HEK293 (cell line): ENCODE measurements around the gene PROCA1.
A peak's percentile ranks its signal among the peaks of the same experiment; 100 is the strongest.

Experiments used
- GLI2 ChIP-seq: fragments of 450-650 bp; formaldehyde crosslinking; IDR thresholded peaks from 2 replicates; pipeline ENCODE4; 2017; ENCODE audit warnings: missing biosample characterization, missing genetic modification characterization, low read depth, borderline replicate concordance
- KLF10 ChIP-seq: fragments of 450-650 bp; IDR thresholded peaks from 2 replicates; pipeline ENCODE4 v1.5.1; 2018; ENCODE audit warnings: missing biosample characterization, mild to moderate bottlenecking, missing genetic modification characterization
- KLF16 ChIP-seq: fragments of 450-650 bp; formaldehyde crosslinking; IDR thresholded peaks from 2 replicates; pipeline ENCODE4 v1.5.1; 2017; ENCODE audit warnings: missing biosample characterization, missing genetic modification characterization
- MYNN ChIP-seq: fragments of 450-650 bp; formaldehyde crosslinking; IDR thresholded peaks from 2 replicates; pipeline ENCODE4 v1.5.1; 2016; ENCODE audit warnings: missing biosample characterization, missing genetic modification characterization, borderline replicate concordance
- PRDM1 ChIP-seq: fragments of 450-650 bp; formaldehyde crosslinking; IDR thresholded peaks from 2 replicates; pipeline ENCODE4; 2016; ENCODE audit warnings: missing biosample characterization, missing genetic modification characterization
- RBAK ChIP-seq: fragments of 450-650 bp; formaldehyde crosslinking; IDR thresholded peaks from 2 replicates; pipeline ENCODE4 v1.5.1; 2016; ENCODE audit warnings: missing biosample characterization, missing genetic modification characterization
- TRIM28 ChIP-seq: IDR thresholded peaks from 2 replicates; pipeline ENCODE4 v1.6.1; 2011; ENCODE audit warnings: low read length, control low read depth, borderline replicate concordance
- WT1 ChIP-seq: fragments of 450-650 bp; formaldehyde crosslinking; IDR thresholded peaks from 2 replicates; pipeline ENCODE4 v1.5.1; 2016; ENCODE audit warnings: missing biosample characterization, missing genetic modification characterization
- ZBTB20 ChIP-seq: fragments of 450-650 bp; formaldehyde crosslinking; IDR thresholded peaks from 2 replicates; pipeline ENCODE4 v1.5.1; 2016; ENCODE audit warnings: missing biosample characterization, missing genetic modification characterization
- ZBTB7A ChIP-seq: fragments of 450-650 bp; formaldehyde crosslinking; IDR thresholded peaks from 2 replicates; pipeline ENCODE4 v1.5.1; 2016; ENCODE audit warnings: low read depth, missing biosample characterization, missing genetic modification characterization
- ZNF140 ChIP-seq: fragments of 450-650 bp; formaldehyde crosslinking; IDR thresholded peaks from 2 replicates; pipeline ENCODE4 v1.5.1; 2016; ENCODE audit warnings: missing biosample characterization, missing genetic modification characterization
- ZNF146 ChIP-seq: fragments of 450-650 bp; formaldehyde crosslinking; IDR thresholded peaks from 2 replicates; pipeline ENCODE4 v1.5.1; 2016; ENCODE audit warnings: missing biosample characterization, missing genetic modification characterization
- ZNF169 ChIP-seq: fragments of 450-650 bp; formaldehyde crosslinking; IDR thresholded peaks from 2 replicates; pipeline ENCODE4 v1.5.1; 2016; ENCODE audit warnings: missing biosample characterization, missing genetic modification characterization
- ZNF174 ChIP-seq: fragments of 450-650 bp; formaldehyde crosslinking; IDR thresholded peaks from 2 replicates; pipeline ENCODE4 v1.5.0; 2017; ENCODE audit warnings: missing biosample characterization, mild to moderate bottlenecking, missing genetic modification characterization
- ZNF2 ChIP-seq: fragments of 450-650 bp; formaldehyde crosslinking; IDR thresholded peaks from 2 replicates; pipeline ENCODE4 v1.5.1; 2016; ENCODE audit warnings: missing biosample characterization, missing genetic modification characterization
- ZNF239 ChIP-seq: fragments of 450-650 bp; formaldehyde crosslinking; IDR thresholded peaks from 2 replicates; pipeline ENCODE4 v1.5.1; 2016; ENCODE audit warnings: missing biosample characterization, missing genetic modification characterization
- ZNF416 ChIP-seq: fragments of 450-650 bp; formaldehyde crosslinking; IDR thresholded peaks from 2 replicates; pipeline ENCODE4 v1.5.1; 2016; ENCODE audit warnings: missing biosample characterization, missing genetic modification characterization
- ZNF560 ChIP-seq: fragments of 450-650 bp; formaldehyde crosslinking; IDR thresholded peaks from 2 replicates; pipeline ENCODE4 v1.5.1; 2017; ENCODE audit warnings: missing biosample characterization, missing genetic modification characterization, borderline replicate concordance
- ZNF624 ChIP-seq: fragments of 450-650 bp; formaldehyde crosslinking; IDR thresholded peaks from 2 replicates; pipeline ENCODE4 v1.5.1; 2017; ENCODE audit warnings: missing biosample characterization, missing genetic modification characterization
- ZNF626 ChIP-seq: fragments of 450-650 bp; sonication (Bioruptor Pico); formaldehyde crosslinking; IDR thresholded peaks from 2 replicates; pipeline ENCODE4 v1.5.1; 2018; ENCODE audit warnings: missing biosample characterization, missing genetic modification characterization, inconsistent platforms
- ZNF658 ChIP-seq: fragments of 450-650 bp; formaldehyde crosslinking; IDR thresholded peaks from 2 replicates; pipeline ENCODE4; 2016; ENCODE audit warnings: missing biosample characterization, missing genetic modification characterization
- ZNF664 ChIP-seq: fragments of 450-650 bp; formaldehyde crosslinking; IDR thresholded peaks from 2 replicates; pipeline ENCODE4 v1.5.1; 2016; ENCODE audit warnings: missing biosample characterization, missing genetic modification characterization
- ZNF843 ChIP-seq: fragments of 450-650 bp; formaldehyde crosslinking; IDR thresholded peaks from 2 replicates; pipeline ENCODE4 v1.5.1; 2016; ENCODE audit warnings: missing biosample characterization, missing genetic modification characterization
- ZSCAN30 ChIP-seq: fragments of 450-650 bp; IDR thresholded peaks from 2 replicates; pipeline ENCODE4 v1.5.1; 2018; ENCODE audit warnings: missing biosample characterization, mild to moderate bottlenecking, missing genetic modification characterization, moderate library complexity
- ZXDB ChIP-seq: fragments of 450-650 bp; formaldehyde crosslinking; IDR thresholded peaks from 2 replicates; pipeline ENCODE4 v1.5.1; 2016; ENCODE audit warnings: missing biosample characterization, missing genetic modification characterization
- TF ChIP-seq, protein P1 (sequence below): fragments of 450-650 bp; IDR thresholded peaks from 2 replicates; pipeline ENCODE4 v1.5.1; 2018; ENCODE audit warnings: missing biosample characterization, mild to moderate bottlenecking, missing genetic modification characterization
- TF ChIP-seq, protein P2 (sequence below): fragments of 450-650 bp; formaldehyde crosslinking; IDR thresholded peaks from 2 replicates; pipeline ENCODE4 v1.5.1; 2016; ENCODE audit warnings: missing biosample characterization, missing genetic modification characterization
- TF ChIP-seq, protein P3 (sequence below): fragments of 450-650 bp; formaldehyde crosslinking; IDR thresholded peaks from 2 replicates; pipeline ENCODE4 v1.5.1; 2017; ENCODE audit warnings: missing biosample characterization, mild to moderate bottlenecking, missing genetic modification characterization, moderate library complexity
- TF ChIP-seq, protein P4 (sequence below): fragments of 450-650 bp; formaldehyde crosslinking; IDR thresholded peaks from 2 replicates; pipeline ENCODE4 v1.5.1; 2016; ENCODE audit warnings: missing biosample characterization, missing genetic modification characterization
- TF ChIP-seq, protein P5 (sequence below): fragments of 450-650 bp; formaldehyde crosslinking; IDR thresholded peaks from 2 replicates; pipeline ENCODE4 v1.5.1; 2016; ENCODE audit warnings: missing biosample characterization, missing genetic modification characterization
- TF ChIP-seq, protein P6 (sequence below): fragments of 450-650 bp; formaldehyde crosslinking; IDR thresholded peaks from 2 replicates; pipeline ENCODE4 v1.5.1; 2017; ENCODE audit warnings: missing biosample characterization, missing genetic modification characterization
- TF ChIP-seq, protein P7 (sequence below): fragments of 450-650 bp; IDR thresholded peaks from 2 replicates; pipeline ENCODE4 v1.5.1; 2018; ENCODE audit warnings: missing biosample characterization, missing genetic modification characterization

The PROCA1 gene

DNA sequence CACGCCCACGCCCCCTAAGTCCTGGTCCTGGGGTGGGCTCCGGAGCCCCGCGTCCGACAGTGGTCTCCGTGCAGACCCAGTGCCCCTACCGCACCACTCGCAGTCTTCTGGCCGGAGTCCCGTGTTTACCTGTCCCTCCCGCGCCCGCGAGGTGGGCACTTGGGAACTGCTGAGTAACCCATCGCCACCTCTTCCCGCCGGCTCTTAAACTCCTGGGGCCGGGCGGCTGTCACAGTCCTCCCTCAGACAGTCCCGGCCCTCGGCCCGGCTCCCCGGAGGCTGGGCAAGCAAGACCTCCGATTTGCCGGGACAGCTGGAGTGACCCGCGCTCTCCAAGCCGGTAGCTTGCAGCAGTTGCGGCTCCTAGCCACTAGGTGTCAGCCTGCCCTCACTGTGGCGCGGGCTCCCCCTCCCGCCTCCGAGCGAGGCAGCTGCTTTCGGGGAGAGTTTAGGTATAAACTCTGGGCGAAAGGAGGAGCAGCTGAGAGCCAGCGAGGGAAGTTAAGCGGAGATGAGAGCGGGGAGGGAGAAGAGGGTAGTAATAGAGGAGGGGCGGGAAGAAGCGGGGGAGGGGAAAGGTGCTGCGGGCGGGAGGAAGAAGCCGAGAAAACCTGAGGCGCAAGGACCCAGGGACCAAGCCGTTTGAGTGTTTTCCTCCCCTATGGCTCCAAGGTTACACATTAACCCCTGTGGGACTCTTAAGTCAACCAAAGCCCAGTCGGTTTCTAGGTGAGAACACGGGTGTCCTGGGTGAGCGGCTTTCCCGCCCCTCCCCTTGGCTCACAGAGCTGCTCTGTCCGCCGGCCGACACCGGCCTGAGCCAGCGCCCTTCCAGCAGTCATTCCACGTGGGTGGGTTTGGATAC, 15.2 kb upstream of the PROCA1 start (continued):
- TF ChIP-seq, protein P1, sequence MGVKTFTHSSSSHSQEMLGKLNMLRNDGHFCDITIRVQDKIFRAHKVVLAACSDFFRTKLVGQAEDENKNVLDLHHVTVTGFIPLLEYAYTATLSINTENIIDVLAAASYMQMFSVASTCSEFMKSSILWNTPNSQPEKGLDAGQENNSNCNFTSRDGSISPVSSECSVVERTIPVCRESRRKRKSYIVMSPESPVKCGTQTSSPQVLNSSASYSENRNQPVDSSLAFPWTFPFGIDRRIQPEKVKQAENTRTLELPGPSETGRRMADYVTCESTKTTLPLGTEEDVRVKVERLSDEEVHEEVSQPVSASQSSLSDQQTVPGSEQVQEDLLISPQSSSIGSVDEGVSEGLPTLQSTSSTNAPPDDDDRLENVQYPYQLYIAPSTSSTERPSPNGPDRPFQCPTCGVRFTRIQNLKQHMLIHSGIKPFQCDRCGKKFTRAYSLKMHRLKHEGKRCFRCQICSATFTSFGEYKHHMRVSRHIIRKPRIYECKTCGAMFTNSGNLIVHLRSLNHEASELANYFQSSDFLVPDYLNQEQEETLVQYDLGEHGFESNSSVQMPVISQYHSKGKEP (tag by site-specific recombination) = peak; percentile 5; the same call in 1 of the 2 replicates
- no peak for TF ChIP-seq ZNF169 (tag by site-specific recombination)
- 0 out of 2 replicates have a peak, but pooled peaks have one; percentile 31 for TF ChIP-seq ZNF2 (tag by site-specific recombination)
- TF ChIP-seq, protein P2, sequence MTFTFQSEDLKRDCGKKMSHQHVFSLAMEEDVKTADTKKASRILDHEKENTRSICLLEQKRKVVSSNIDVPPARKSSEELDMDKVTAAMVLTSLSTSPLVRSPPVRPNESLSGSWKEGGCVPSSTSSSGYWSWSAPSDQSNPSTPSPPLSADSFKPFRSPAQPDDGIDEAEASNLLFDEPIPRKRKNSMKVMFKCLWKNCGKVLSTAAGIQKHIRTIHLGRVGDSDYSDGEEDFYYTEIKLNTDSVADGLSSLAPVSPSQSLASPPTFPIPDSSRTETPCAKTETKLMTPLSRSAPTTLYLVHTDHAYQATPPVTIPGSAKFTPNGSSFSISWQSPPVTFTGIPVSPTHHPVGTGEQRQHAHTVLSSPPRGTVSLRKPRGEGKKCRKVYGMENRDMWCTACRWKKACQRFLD (tag by site-specific recombination) = peak; percentile 47; the same call in 1 of the 2 replicates
- TF ChIP-seq ZBTB7A (tag by site-specific recombination) = peak; percentile 94
- TF ChIP-seq ZNF843 (tag by site-specific recombination) = 0 out of 2 replicates have a peak, but pooled peaks have one; percentile 17
- TF ChIP-seq ZNF174 (tag by site-specific recombination) = no peak
- TF ChIP-seq ZNF664 (tag by site-specific recombination) = no peak
- peak; percentile 82 for TF ChIP-seq KLF16
- TF ChIP-seq WT1 (tag by site-specific recombination) = peak; percentile 77
- peak; percentile 92 for TF ChIP-seq ZSCAN30
- no peak for TF ChIP-seq RBAK (tag by site-specific recombination)
- TF ChIP-seq GLI2 (tag by site-specific recombination) = no peak
- no peak for TF ChIP-seq ZNF416
- no peak for TF ChIP-seq ZNF239 (tag by site-specific recombination)
- peak; percentile 88 for TF ChIP-seq KLF10 (tag by site-specific recombination)
- TF ChIP-seq ZNF626 (tag by site-specific recombination) = no peak
- TF ChIP-seq, protein P3, sequence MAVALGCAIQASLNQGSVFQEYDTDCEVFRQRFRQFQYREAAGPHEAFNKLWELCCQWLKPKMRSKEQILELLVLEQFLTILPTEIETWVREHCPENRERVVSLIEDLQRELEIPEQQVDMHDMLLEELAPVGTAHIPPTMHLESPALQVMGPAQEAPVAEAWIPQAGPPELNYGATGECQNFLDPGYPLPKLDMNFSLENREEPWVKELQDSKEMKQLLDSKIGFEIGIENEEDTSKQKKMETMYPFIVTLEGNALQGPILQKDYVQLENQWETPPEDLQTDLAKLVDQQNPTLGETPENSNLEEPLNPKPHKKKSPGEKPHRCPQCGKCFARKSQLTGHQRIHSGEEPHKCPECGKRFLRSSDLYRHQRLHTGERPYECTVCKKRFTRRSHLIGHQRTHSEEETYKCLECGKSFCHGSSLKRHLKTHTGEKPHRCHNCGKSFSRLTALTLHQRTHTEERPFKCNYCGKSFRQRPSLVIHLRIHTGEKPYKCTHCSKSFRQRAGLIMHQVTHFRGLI = peak; percentile 44
- no peak for TF ChIP-seq ZNF140 (tag by site-specific recombination)
- peak; percentile 5 for TF ChIP-seq ZNF146 (tag by site-specific recombination)
- no peak for TF ChIP-seq ZNF658
- TF ChIP-seq ZNF560 (tag by site-specific recombination) = no peak
- TF ChIP-seq ZNF624 (tag by site-specific recombination) = no peak
- no peak; the same call in 1 of the 2 replicates for TF ChIP-seq ZXDB (tag by site-specific recombination)
- TF ChIP-seq PRDM1 (tag by site-specific recombination) = peak; percentile 98
- TF ChIP-seq, protein P4, sequence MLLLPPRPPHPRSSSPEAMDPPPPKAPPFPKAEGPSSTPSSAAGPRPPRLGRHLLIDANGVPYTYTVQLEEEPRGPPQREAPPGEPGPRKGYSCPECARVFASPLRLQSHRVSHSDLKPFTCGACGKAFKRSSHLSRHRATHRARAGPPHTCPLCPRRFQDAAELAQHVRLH (tag by site-specific recombination) = peak; percentile 88
- peak; percentile 47 for TF ChIP-seq ZBTB20 (tag by site-specific recombination)
- 0 out of 2 replicates have a peak, but pooled peaks have one; percentile 42 for TF ChIP-seq TRIM28
- TF ChIP-seq, protein P5, sequence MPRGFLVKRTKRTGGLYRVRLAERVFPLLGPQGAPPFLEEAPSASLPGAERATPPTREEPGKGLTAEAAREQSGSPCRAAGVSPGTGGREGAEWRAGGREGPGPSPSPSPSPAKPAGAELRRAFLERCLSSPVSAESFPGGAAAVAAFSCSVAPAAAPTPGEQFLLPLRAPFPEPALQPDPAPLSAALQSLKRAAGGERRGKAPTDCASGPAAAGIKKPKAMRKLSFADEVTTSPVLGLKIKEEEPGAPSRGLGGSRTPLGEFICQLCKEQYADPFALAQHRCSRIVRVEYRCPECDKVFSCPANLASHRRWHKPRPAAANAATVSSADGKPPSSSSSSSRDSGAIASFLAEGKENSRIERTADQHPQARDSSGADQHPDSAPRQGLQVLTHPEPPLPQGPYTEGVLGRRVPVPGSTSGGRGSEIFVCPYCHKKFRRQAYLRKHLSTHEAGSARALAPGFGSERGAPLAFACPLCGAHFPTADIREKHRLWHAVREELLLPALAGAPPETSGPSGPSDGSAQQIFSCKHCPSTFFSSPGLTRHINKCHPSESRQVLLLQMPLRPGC = peak; percentile 11; the same call in 1 of the 2 replicates
- TF ChIP-seq, protein P6, sequence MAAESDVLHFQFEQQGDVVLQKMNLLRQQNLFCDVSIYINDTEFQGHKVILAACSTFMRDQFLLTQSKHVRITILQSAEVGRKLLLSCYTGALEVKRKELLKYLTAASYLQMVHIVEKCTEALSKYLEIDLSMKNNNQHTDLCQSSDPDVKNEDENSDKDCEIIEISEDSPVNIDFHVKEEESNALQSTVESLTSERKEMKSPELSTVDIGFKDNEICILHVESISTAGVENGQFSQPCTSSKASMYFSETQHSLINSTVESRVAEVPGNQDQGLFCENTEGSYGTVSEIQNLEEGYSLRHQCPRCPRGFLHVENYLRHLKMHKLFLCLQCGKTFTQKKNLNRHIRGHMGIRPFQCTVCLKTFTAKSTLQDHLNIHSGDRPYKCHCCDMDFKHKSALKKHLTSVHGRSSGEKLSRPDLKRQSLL (tag by site-specific recombination) = no peak
- TF ChIP-seq MYNN (tag by site-specific recombination) = peak; percentile 97
- TF ChIP-seq, protein P7, sequence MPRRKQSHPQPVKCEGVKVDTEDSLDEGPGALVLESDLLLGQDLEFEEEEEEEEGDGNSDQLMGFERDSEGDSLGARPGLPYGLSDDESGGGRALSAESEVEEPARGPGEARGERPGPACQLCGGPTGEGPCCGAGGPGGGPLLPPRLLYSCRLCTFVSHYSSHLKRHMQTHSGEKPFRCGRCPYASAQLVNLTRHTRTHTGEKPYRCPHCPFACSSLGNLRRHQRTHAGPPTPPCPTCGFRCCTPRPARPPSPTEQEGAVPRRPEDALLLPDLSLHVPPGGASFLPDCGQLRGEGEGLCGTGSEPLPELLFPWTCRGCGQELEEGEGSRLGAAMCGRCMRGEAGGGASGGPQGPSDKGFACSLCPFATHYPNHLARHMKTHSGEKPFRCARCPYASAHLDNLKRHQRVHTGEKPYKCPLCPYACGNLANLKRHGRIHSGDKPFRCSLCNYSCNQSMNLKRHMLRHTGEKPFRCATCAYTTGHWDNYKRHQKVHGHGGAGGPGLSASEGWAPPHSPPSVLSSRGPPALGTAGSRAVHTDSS (tag by site-specific recombination) = peak; percentile 77
